ENCODE results near the gene ARSG.

GRCh38 chr17:68315930-68316329 lies 24.6 kb downstream of the ARSG start:
- no peak for TF ChIP-seq CTCF (conservative IDR thresholded peaks at IDR 0.05; ENCODE audit: low read depth in 2 of 2)
- TF ChIP-seq POLR2AphosphoS5 (IDR thresholded peaks at IDR 0.05; ENCODE audit: low read depth), result no peak
- TF ChIP-seq EZH2 (IDR thresholded peaks at IDR 0.05; ENCODE audit: low read depth, unreplicated experiment), result no peak
- TF ChIP-seq EZH2phosphoT487 (IDR thresholded peaks at IDR 0.05; ENCODE audit: unreplicated experiment), result no peak
- TF ChIP-seq REST (IDR thresholded peaks at IDR 0.05; ENCODE audit: unreplicated experiment), result no peak
- TF ChIP-seq JUNB (IDR thresholded peaks at IDR 0.05; ENCODE audit: unreplicated experiment), result no peak
